ENCODE data around the gene SLC13A3.

DNA sequence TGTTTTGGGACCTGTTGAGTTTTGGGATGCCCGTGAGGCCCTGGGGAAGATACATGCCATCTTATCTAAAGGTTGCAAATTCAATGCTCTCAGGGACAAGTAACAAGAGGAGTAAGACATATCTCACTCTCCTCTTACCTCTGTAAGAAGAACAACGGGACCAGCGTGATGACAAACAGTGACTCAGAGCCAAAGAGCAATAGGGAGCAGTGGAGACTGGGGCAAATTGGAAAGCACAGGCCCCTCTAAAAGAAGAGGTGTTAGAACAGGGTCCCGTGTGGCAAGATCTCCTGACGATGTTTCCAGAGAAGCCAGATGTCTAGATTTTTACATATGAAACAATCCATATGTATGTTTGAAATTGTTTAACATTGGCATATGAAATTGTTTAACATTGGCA, 26.3 kb upstream of the SLC13A3 start:
- TF ChIP-seq, protein P1, sequence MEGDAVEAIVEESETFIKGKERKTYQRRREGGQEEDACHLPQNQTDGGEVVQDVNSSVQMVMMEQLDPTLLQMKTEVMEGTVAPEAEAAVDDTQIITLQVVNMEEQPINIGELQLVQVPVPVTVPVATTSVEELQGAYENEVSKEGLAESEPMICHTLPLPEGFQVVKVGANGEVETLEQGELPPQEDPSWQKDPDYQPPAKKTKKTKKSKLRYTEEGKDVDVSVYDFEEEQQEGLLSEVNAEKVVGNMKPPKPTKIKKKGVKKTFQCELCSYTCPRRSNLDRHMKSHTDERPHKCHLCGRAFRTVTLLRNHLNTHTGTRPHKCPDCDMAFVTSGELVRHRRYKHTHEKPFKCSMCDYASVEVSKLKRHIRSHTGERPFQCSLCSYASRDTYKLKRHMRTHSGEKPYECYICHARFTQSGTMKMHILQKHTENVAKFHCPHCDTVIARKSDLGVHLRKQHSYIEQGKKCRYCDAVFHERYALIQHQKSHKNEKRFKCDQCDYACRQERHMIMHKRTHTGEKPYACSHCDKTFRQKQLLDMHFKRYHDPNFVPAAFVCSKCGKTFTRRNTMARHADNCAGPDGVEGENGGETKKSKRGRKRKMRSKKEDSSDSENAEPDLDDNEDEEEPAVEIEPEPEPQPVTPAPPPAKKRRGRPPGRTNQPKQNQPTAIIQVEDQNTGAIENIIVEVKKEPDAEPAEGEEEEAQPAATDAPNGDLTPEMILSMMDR (conservative IDR thresholded peaks at IDR 0.05; ENCODE audit: low read length) = no peak
- TF ChIP-seq EZH2phosphoT487 (IDR thresholded peaks at IDR 0.05; ENCODE audit: borderline replicate concordance) = no peak
